ENCODE data around the gene RGS19. TPM values are rescaled to one million over a fixed set of nuclear protein-coding genes. Genes with fewer than 3 reads are reported as not detected.

RGS19 gene
- total RNA-seq, 2 experiments from 2014 or later, result 43.2 to 44.4 TPM

GRCh38 chr20:64047046-64047389 lies 32.3 kb downstream of the RGS19 start:
- H3K27ac Mint-ChIP-seq, result no peak overlapping the region
- intact Hi-C loops (cut with micrococcal nuclease), result no loop called here
- DNase-seq, result no peak
- H3K4me1 Mint-ChIP-seq (ENCODE audit: low read depth), result peaks cover 4% of the 10 kb centered on the region
- peaks cover 39% of the 10 kb centered on the region for H3K27me3 Mint-ChIP-seq
- no peak overlapping the region for H3K4me3 Mint-ChIP-seq
- ChIA-PET POLR2A (no interaction called here), CTCF (interaction anchor here (1.6 kb wide), 1 partner anchor 8 kb away, joined by 9 read pairs; no protein-coding TSS in a partner anchor)
- no peaks in the 10 kb centered on the region for H3K9me3 Mint-ChIP-seq
- H3K36me3 Mint-ChIP-seq, result no peaks in the 10 kb centered on the region

GRCh38 chr20:64045346-64046011 lies 33.8 kb downstream of the RGS19 start:
- ChIA-PET POLR2A (no interaction called here), CTCF (interaction anchor here (1.3 to 2.5 kb wide), 2 partner anchors 12 to 38 kb away, joined by 3 to 12 read pairs; no protein-coding TSS in a partner anchor)
- no peaks in the 10 kb centered on the region for H3K36me3 Mint-ChIP-seq
- no peak overlapping the region for H3K27ac Mint-ChIP-seq
- intact Hi-C loops (cut with micrococcal nuclease), result no loop called here
- H3K4me3 Mint-ChIP-seq, result no peak overlapping the region
- peaks cover 26% of the 10 kb centered on the region for H3K27me3 Mint-ChIP-seq
- no peak for DNase-seq
- peaks cover 7% of the 10 kb centered on the region for H3K4me1 Mint-ChIP-seq (ENCODE audit: low read depth)
- H3K9me3 Mint-ChIP-seq, result no peaks in the 10 kb centered on the region

GRCh38 chr20:64044484-64045247 lies 34.7 kb downstream of the RGS19 start:
- Mint-ChIP-seq H3K27me3 (peaks cover 20% of the 10 kb centered on the region), H3K36me3 (no peaks in the 10 kb centered on the region), H3K4me1 (ENCODE audit: low read depth) (peaks cover 5% of the 10 kb centered on the region), H3K9me3 (no peaks in the 10 kb centered on the region), H3K27ac (no peak overlapping the region), H3K4me3 (no peak overlapping the region)
- DNase-seq, result no peak
- intact Hi-C loops (cut with micrococcal nuclease), result no loop called here
- CTCF ChIA-PET, result interaction anchor here (1.3 to 2.5 kb wide), 2 partner anchors 13 to 39 kb away, joined by 3 to 12 read pairs; no protein-coding TSS in a partner anchor
- POLR2A ChIA-PET, result no interaction called here

- DNase-seq, result no peak
- ChIA-PET POLR2A (interaction anchor here (1.6 kb wide), 1 partner anchor 19 kb away, joined by 4 read pairs; the partner anchor contains the start of gene TCEA2), CTCF (interaction anchor here (0.9 to 2.5 kb wide), 3 partner anchors 14 to 63 kb away, joined by 3 to 12 read pairs (median 3); partner anchors contain the start of gene PRPF6)
- intact Hi-C loops (cut with micrococcal nuclease), result no loop called here
- Mint-ChIP-seq H3K9me3 (no peaks in the 10 kb centered on the region), H3K27ac (peak overlapping the region; percentile 28), H3K27me3 (peaks cover 19% of the 10 kb centered on the region), H3K4me3 (no peak overlapping the region), H3K4me1 (ENCODE audit: low read depth) (peaks cover 5% of the 10 kb centered on the region), H3K36me3 (no peaks in the 10 kb centered on the region)
These were observed 35.5 kb downstream of the RGS19 start for GRCh38 chr20:64043768-64044167.

- Mint-ChIP-seq H3K27ac (peak overlapping the region; percentile 65), H3K27me3 (peaks cover 14% of the 10 kb centered on the region), H3K4me3 (peak overlapping the region; percentile 74), H3K9me3 (no peaks in the 10 kb centered on the region), H3K4me1 (ENCODE audit: low read depth) (peaks cover 12% of the 10 kb centered on the region), H3K36me3 (no peaks in the 10 kb centered on the region)
- ChIA-PET POLR2A (interaction anchor here (1.6 kb wide), 1 partner anchor 20 kb away, joined by 4 read pairs; the partner anchor contains the start of gene TCEA2), CTCF (interaction anchor here (1.6 to 5.0 kb wide), 3 partner anchors 20 to 78 kb away, joined by 4 to 59 read pairs (median 47); partner anchors contain the start of genes PRPF6, SAMD10 and TCEA2)
- DNase-seq, result no peak
- intact Hi-C loops (cut with micrococcal nuclease), result no loop called here
These were observed 37.1 kb downstream of the RGS19 start for GRCh38 chr20:64042054-64042781.

- H3K27ac Mint-ChIP-seq, result no peak overlapping the region
- peaks cover 9% of the 10 kb centered on the region for H3K27me3 Mint-ChIP-seq
- DNase-seq, result no peak
- intact Hi-C loops (cut with micrococcal nuclease), result no loop called here
- POLR2A ChIA-PET, result no interaction called here
- peak overlapping the region; percentile 74 for H3K4me3 Mint-ChIP-seq
- CTCF ChIA-PET, result interaction anchor here (0.8 to 5.0 kb wide), 5 partner anchors 9 to 78 kb away, joined by 3 to 59 read pairs (median 8); partner anchors contain the start of genes PRPF6, SAMD10 and TCEA2
- peaks cover 14% of the 10 kb centered on the region for H3K4me1 Mint-ChIP-seq (ENCODE audit: low read depth)
- no peaks in the 10 kb centered on the region for H3K36me3 Mint-ChIP-seq
- H3K9me3 Mint-ChIP-seq, result no peaks in the 10 kb centered on the region
These were observed 37.6 kb downstream of the RGS19 start for GRCh38 chr20:64041781-64042053.

GRCh38 chr20:64041040-64041780 lies 38.1 kb downstream of the RGS19 start:
- intact Hi-C loops (cut with micrococcal nuclease), result no loop called here

GRCh38 chr20:64040231-64041039 lies 38.9 kb downstream of the RGS19 start:
- Mint-ChIP-seq H3K9me3 (no peaks in the 10 kb centered on the region), H3K27me3 (peaks cover 2% of the 10 kb centered on the region), H3K36me3 (peaks cover under 1% of the 10 kb centered on the region), H3K27ac (no peak overlapping the region), H3K4me3 (peak overlapping the region; percentile 39), H3K4me1 (ENCODE audit: low read depth) (peaks cover 26% of the 10 kb centered on the region)
- CTCF ChIA-PET, result interaction anchor here (0.7 to 5.8 kb wide), 14 partner anchors 8 to 216 kb away, joined by 3 to 59 read pairs (median 8); partner anchors contain the start of genes LKAAEAR1, PCMTD2, PRPF6 and RGS19
- intact Hi-C loops (cut with micrococcal nuclease), result no loop called here
- POLR2A ChIA-PET, result interaction anchor here (1.4 kb wide), 1 partner anchor 14 kb away, joined by 5 read pairs; no protein-coding TSS in a partner anchor
- DNase-seq, result no peak

More at GRCh38 chr20:64041040-64041780, 38.1 kb downstream of the RGS19 start:
- POLR2A ChIA-PET, result interaction anchor here (1.4 kb wide), 1 partner anchor 14 kb away, joined by 5 read pairs; no protein-coding TSS in a partner anchor
- no peak for DNase-seq
- Mint-ChIP-seq H3K4me3 (peak overlapping the region; percentile 74), H3K27ac (no peak overlapping the region), H3K4me1 (ENCODE audit: low read depth) (peaks cover 19% of the 10 kb centered on the region), H3K27me3 (peaks cover 6% of the 10 kb centered on the region), H3K36me3 (no peaks in the 10 kb centered on the region), H3K9me3 (no peaks in the 10 kb centered on the region)
- CTCF ChIA-PET, result interaction anchor here (0.8 to 5.8 kb wide), 7 partner anchors 9 to 79 kb away, joined by 3 to 59 read pairs (median 18); partner anchors contain the start of genes PRPF6, RGS19, SAMD10 and TCEA2

GRCh38 chr20:64039293-64040160 lies 39.8 kb downstream of the RGS19 start:
- ChIA-PET POLR2A (interaction anchor here (1.7 kb wide), 1 partner anchor 18 kb away, joined by 5 read pairs; no protein-coding TSS in a partner anchor), CTCF (interaction anchor here (0.6 to 5.8 kb wide), 29 partner anchors 7 to 519 kb away, joined by 3 to 59 read pairs (median 6); partner anchors contain the start of genes LKAAEAR1, PCMTD2, PPDPF and PRPF6)
- peaks cover 1% of the 10 kb centered on the region for H3K36me3 Mint-ChIP-seq
- H3K4me1 Mint-ChIP-seq (ENCODE audit: low read depth), result peaks cover 35% of the 10 kb centered on the region
- intact Hi-C loops (cut with micrococcal nuclease), result loop anchor here (1.0 kb wide), 2 partner anchors 18 to 81 kb away; no protein-coding TSS in a partner anchor
- no peaks in the 10 kb centered on the region for H3K9me3 Mint-ChIP-seq
- peak overlapping the region; percentile 60 for H3K4me3 Mint-ChIP-seq
- no peak for DNase-seq
- no peak overlapping the region for H3K27ac Mint-ChIP-seq
- peaks cover 2% of the 10 kb centered on the region for H3K27me3 Mint-ChIP-seq

All from activated CD4-positive, alpha-beta memory T cell treated with anti-CD3 and anti-CD28 coated beads for 36 hours (primary cell).